Activated naive CD8-positive, alpha-beta T cell (primary cell): Measurements from ENCODE around the gene CRISPLD2.

Source experiments
- H3K27ac Mint-ChIP-seq: one replicate; pipeline ENCODE4 v1.8.0; 2021; ENCODE audit warnings: mixed read lengths
- H3K27me3 Mint-ChIP-seq: one replicate; pipeline ENCODE4 v1.8.0; 2021; ENCODE audit warnings: mixed read lengths
- H3K36me3 Mint-ChIP-seq: one replicate; pipeline ENCODE4 v1.8.0; 2021; ENCODE audit warnings: mixed read lengths
- H3K4me1 Mint-ChIP-seq: one replicate; pipeline ENCODE4 v1.8.0; 2021; ENCODE audit warnings: low read depth, mixed read lengths
- H3K4me3 Mint-ChIP-seq: one replicate; pipeline ENCODE4 v1.8.0; 2021; ENCODE audit warnings: mild to moderate bottlenecking, mixed read lengths
- H3K9me3 Mint-ChIP-seq: one replicate; pipeline ENCODE4 v1.8.0; 2021; ENCODE audit warnings: low read depth, mixed read lengths

The CRISPLD2 gene

DNA sequence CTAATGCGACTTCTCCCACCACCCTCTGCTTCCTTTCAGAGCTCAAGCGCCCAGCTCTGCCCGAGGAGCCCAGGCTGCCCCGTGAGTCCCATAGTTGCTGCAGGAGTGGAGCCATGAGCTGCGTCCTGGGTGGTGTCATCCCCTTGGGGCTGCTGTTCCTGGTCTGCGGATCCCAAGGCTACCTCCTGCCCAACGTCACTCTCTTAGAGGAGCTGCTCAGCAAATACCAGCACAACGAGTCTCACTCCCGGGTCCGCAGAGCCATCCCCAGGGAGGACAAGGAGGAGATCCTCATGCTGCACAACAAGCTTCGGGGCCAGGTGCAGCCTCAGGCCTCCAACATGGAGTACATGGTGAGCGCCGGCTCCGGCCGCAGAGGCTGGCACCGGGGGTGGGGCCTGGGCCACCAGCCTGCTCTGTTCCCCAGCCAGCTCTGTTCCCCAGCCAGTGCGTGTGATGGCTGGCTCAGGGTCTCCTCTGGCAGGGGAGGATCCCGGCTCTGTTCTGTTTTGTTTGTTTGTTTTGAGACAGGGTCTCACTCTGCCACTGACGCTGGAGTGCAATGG is 18.7 kb downstream of the CRISPLD2 start:
- no peak overlapping the region for H3K27ac Mint-ChIP-seq
- H3K4me3 Mint-ChIP-seq = no peak overlapping the region
- peaks cover 9% of the 10 kb centered on the region for H3K27me3 Mint-ChIP-seq
- H3K36me3 Mint-ChIP-seq = no peaks in the 10 kb centered on the region
- peaks cover 17% of the 10 kb centered on the region for H3K4me1 Mint-ChIP-seq
- no peaks in the 10 kb centered on the region for H3K9me3 Mint-ChIP-seq

DNA sequence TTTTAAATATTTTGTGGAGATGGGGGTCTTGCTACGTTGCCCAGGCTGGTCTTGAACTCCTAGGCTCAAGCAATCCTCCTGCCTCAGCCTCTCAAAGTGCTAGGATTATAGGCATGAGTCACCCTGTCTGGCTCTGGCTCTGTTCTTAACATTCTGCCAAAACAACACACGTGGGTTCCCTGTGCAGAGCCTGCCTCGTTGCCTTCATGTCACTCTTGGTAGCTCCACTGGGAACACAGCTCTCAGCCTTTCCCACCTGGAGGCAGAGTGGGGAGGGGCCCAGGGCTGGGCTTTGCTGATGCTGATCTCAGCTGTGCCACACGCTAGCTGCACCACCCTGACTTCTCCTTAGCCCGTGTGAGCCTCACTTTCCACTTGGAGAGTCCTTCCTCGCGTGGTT is 19.3 kb downstream of the CRISPLD2 start:
- peaks cover 23% of the 10 kb centered on the region for H3K4me1 Mint-ChIP-seq
- no peak overlapping the region for H3K4me3 Mint-ChIP-seq

DNA sequence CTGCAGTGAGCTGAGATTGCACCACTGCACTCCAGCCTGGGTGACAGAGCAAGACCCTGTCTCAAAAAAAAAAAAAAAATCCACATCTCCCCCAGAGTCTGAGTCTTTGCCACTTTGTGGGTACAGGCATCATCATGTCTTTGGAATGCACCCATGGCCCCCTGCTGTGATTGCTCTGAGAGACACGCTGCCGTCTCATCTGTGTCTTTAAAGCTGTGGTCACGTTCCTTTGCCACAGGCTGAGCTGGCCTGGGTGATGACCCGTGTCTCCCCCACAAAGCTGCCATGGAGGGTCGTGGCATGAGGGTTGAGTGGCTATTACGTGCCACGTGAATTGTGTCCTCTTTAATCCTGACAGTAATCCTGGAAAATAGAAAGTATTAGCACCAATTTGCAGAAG is 20.2 kb downstream of the CRISPLD2 start:
- Mint-ChIP-seq H3K36me3 (no peaks in the 10 kb centered on the region), H3K4me1 (peaks cover 24% of the 10 kb centered on the region), H3K9me3 (no peaks in the 10 kb centered on the region), H3K27ac (no peak overlapping the region), H3K27me3 (peaks cover 9% of the 10 kb centered on the region), H3K4me3 (no peak overlapping the region)

More for the DNA sequence above, 19.3 kb downstream of the CRISPLD2 start:
- Mint-ChIP-seq H3K36me3 (no peaks in the 10 kb centered on the region), H3K27ac (no peak overlapping the region), H3K27me3 (peaks cover 9% of the 10 kb centered on the region), H3K9me3 (no peaks in the 10 kb centered on the region)

DNA sequence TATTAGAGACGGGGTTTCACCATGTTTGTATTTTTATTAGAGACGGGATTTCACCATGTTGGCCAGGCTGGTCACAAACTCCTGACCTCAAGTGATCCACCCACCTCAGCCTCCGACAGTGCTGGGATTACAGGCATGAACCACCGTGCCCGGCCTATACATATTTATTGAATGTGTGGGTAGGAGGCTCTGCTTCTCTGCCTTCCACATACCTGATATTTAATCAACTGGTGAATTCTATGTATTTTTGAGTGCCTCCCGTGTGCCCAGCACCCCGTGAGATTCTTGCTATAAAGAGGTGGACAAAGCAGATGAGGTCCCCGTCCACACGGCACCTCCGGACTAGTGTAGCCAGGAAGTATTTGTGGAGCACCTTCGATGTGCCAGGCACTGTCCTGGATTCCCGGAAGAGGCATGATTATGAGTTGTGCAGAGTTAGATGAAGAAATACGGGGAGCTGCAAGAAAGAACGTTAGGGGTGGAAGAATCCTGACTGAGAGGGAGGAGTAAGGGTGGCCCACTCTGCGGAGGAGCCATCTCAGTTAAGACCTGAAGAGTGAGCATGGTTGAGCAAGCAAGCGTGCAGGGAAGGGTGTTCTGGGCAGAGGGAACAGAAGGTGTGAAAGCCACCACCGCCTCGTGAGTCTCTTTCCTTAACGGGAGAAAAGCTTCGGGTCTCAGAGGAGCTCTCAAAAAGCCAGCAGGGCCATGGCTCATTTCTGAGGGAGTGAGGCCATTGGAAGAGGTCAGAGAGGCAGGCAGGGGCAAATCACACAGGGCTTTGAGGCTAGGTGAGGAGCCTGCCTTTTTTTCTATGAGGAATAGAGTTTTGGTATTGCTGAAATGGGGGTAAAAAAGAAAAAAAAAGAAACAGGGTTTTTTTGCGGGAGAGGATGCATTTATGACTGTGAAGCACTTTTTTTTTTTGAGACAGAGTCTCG is 21.2 kb downstream of the CRISPLD2 start:
- Mint-ChIP-seq H3K27ac (no peak overlapping the region), H3K4me1 (peaks cover 24% of the 10 kb centered on the region), H3K4me3 (no peak overlapping the region), H3K27me3 (peaks cover 9% of the 10 kb centered on the region), H3K36me3 (no peaks in the 10 kb centered on the region), H3K9me3 (no peaks in the 10 kb centered on the region)

DNA sequence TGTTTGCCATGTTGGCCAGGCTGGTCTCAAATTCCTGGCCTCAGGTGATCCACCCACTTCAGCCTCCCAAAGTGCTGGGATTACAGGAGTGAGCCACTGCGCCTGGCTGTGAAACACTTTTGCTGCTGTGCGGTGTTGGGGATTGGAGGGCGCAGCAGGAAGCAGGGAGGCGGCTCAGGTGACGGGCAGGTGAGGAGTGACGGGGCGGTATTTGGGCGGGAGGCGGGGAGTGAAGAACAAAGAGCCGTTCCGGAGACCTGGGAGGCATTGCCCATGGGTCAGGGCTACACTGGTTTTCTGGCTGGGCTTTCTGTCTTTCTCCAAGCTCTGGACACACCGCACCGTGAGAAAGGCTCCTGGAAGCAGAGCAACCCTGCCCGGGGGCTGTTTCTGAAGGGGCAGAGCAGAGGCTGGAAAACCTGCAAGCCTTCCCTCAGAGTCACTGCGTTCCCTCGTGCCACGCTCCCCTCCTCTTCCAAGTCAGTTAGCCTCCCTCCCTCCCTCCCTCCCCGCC is 22.1 kb downstream of the CRISPLD2 start:
- Mint-ChIP-seq H3K36me3 (no peaks in the 10 kb centered on the region), H3K27me3 (peaks cover 9% of the 10 kb centered on the region), H3K4me1 (peaks cover 24% of the 10 kb centered on the region), H3K4me3 (peak overlapping the region; percentile 47), H3K27ac (no peak overlapping the region), H3K9me3 (no peaks in the 10 kb centered on the region)

DNA sequence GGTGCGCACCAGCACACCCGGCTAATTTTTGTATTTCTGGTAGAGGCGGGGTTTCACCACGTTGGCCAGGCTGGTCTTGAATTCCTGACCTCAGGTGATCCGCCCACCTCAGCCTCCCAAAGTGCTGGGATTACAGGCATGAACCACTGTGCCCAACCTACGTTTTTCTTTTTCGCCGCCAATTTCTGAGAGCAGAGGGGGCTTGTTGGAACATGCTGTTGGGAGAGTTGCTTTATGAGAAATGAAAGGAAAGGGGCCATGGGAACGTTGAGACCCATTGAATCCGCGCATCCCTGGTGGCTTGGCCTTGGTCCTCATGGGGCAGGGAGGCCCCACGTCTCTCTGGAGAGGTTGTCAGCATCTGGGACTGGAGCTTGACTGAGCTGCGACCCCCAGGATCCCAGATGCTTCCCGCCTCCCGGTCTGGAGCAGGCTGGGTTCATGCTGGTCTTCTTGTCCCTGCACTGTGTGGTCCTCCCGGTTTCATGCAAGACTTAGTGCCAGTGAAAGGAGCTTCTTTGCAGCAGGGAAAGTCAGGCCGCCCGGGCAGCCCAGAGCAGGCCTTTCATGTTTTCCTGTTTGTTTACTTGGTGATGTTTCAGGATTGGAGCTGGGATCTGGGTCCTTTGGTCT is 22.8 kb downstream of the CRISPLD2 start:
- H3K27me3 Mint-ChIP-seq = peaks cover 9% of the 10 kb centered on the region
- H3K36me3 Mint-ChIP-seq = no peaks in the 10 kb centered on the region
- H3K9me3 Mint-ChIP-seq = no peaks in the 10 kb centered on the region
- no peak overlapping the region for H3K27ac Mint-ChIP-seq
- peaks cover 24% of the 10 kb centered on the region for H3K4me1 Mint-ChIP-seq
- H3K4me3 Mint-ChIP-seq = peak overlapping the region; percentile 32

DNA sequence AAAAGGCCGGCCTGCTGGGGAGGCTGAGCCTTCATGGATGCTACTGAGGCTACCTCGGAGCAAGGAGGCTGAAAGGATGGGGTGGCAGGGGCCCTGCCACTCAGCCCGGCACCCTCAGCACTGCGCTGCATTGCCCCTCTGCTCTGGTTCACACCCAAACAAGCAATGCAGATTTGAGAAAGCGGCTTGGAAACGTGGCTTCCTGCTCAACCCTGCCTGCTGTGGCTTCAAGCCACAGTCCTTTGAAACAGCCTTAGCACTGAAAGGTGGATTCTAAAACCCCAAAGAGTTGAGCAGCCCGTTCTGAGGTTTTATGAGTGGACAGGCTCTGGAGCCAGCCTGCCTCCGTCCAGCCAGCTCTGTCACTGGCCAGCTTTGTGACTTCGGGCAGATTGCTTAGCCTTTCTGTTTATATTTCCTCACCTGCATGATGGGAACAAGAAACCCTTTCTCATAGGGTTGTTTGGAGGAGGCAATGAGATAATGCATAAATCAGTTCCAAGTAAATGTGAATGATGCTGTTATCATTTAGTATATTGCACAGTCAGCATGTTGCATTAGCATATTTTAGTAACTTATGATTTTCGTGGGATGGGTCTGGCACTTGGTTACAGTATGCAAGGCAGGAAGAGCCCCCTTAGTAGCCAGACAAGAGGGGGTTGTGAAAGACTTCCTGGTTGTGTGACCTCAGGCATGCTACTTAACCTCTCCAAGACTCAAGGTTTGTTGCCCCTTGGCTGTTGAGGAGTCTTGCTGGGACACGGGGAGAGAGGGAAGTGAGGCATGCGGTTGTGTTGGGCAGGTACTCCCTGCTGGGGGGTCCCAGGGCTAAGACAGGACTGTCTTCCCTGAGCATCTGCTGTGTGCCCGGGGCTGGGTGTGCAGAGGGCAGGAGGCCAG is 23.6 kb downstream of the CRISPLD2 start:
- peak overlapping the region; percentile 32 for H3K4me3 Mint-ChIP-seq
- no peaks in the 10 kb centered on the region for H3K9me3 Mint-ChIP-seq
- peaks cover 9% of the 10 kb centered on the region for H3K27me3 Mint-ChIP-seq
- peaks cover 24% of the 10 kb centered on the region for H3K4me1 Mint-ChIP-seq
- H3K27ac Mint-ChIP-seq = no peak overlapping the region
- no peaks in the 10 kb centered on the region for H3K36me3 Mint-ChIP-seq

DNA sequence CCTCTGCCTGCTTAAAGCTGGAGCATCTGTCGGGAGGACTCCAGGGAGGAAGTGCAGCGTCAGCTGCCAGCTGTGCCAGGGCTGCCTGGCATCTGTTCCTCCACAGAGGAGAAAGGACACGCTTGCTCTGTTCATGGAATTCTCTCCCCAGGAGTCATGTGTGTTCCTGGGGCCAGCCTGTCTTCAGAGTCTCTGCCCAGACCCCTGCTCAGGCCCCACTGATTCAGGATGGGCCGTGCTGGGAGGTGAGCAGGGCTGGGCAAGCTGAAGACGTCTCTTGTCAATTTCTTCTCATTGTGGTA is 24.2 kb downstream of the CRISPLD2 start:
- H3K4me3 Mint-ChIP-seq = no peak overlapping the region
- H3K4me1 Mint-ChIP-seq = peaks cover 24% of the 10 kb centered on the region
- H3K36me3 Mint-ChIP-seq = no peaks in the 10 kb centered on the region
- peaks cover 9% of the 10 kb centered on the region for H3K27me3 Mint-ChIP-seq
- H3K9me3 Mint-ChIP-seq = no peaks in the 10 kb centered on the region
- H3K27ac Mint-ChIP-seq = no peak overlapping the region

DNA sequence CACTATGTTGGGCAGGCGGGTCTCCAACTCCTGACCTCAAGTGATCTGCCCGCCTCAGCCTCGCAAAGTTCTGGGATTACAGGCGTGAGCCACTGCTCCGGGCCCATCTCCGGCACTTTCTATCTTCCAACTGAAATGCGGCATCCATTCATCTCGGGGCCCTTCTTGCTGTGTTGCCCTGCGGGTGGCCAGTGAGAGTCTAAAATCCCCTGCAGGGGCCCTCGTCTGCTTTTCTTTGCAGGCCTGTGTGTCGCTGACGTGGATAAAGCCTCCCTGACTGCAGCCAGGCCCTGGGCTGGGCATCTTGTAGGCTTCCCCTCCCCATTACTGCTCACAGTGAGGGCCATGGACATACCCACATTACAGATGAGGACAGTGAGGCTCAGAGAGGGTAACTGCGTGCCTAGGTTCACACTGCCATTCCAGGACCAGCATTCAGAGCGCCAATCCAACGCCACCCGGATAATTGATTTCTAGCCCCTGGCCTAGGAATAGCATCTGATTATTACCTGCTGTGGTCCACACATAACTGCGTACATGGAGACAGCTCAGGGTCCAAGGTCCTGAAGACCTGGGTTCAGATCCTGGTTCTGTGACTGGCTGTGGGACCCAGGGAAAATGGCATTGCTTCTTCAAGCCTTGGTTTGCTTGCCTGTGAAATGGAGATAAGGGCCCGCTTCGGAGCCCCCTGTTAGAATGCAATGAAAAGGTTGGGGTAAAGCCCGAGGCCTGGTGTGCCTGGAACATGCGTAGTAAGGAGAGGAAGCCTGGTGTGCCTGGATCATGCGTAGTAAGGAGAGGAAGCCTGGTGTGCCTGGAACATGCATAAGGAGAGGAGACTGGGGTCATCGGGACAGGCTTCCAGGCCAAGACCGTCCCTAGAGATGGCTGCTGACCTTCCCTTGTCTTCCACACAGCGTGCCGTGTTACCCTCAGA is 25.0 kb downstream of the CRISPLD2 start:
- no peak overlapping the region for H3K27ac Mint-ChIP-seq
- no peak overlapping the region for H3K4me3 Mint-ChIP-seq
- no peaks in the 10 kb centered on the region for H3K9me3 Mint-ChIP-seq
- peaks cover 9% of the 10 kb centered on the region for H3K27me3 Mint-ChIP-seq
- H3K36me3 Mint-ChIP-seq = no peaks in the 10 kb centered on the region
- H3K4me1 Mint-ChIP-seq = peaks cover 24% of the 10 kb centered on the region

DNA sequence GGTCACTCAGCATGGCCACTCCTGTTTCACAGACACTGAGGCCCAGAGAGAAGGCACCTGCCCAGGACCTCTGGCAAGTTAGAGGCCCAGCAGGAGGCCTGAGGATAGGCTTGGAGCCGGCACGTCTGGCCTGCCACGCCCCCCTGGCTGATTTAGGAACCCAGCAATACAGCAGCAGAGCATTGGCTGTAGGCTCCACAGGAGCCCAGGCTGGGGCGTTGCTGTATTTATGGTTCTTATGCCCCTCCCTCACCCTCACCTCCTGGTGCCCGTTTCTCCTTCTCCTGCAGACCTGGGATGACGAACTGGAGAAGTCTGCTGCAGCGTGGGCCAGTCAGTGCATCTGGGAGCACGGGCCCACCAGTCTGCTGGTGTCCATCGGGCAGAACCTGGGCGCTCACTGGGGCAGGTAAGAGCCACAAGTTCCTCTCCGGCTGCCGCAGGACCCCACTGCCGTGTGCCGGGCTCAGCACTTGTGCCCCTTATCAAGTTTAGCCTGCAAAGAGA is 25.8 kb downstream of the CRISPLD2 start:
- Mint-ChIP-seq H3K4me3 (no peak overlapping the region), H3K27me3 (peaks cover 8% of the 10 kb centered on the region), H3K4me1 (peaks cover 24% of the 10 kb centered on the region), H3K36me3 (no peaks in the 10 kb centered on the region), H3K9me3 (no peaks in the 10 kb centered on the region), H3K27ac (no peak overlapping the region)

DNA sequence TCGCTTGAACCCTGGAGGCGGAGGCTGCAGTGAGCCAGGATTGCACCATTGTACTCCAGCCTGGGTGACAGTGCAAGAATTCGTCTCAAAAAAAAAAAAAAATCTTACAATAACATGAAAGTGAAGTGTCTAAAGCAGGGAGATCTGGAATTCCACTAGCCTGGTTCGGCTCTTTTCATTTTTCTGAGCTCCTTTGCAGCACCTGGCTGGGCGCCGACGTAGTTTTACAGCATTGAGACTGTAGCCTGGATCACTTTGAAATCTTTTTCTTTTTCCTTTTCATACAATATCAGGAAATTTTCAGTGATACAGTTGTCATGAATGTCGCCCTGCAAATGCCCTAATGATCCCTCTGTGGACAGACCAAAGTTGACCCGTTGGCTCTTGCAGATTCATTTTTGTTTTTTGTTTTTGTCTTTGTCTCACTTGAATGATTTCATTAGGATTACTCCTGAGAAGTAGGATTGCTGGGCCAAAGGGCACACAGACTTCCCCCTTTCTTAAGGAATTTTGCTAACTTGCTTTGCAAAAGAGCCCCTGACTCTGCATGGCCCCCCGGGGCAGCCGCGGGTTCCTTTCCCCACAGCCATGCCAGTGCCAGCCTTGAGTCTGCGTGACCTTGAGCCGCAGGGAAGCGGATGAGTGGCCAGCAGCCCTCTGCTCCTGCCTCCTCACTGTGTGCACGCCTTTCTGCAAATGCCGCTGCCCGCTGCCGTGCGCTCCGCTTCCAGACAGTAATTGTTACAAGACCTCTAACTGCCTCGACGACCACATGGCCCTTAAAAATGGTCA is 28.0 kb downstream of the CRISPLD2 start:
- no peaks in the 10 kb centered on the region for H3K9me3 Mint-ChIP-seq
- no peak overlapping the region for H3K4me3 Mint-ChIP-seq
- H3K36me3 Mint-ChIP-seq = no peaks in the 10 kb centered on the region
- peaks cover 14% of the 10 kb centered on the region for H3K4me1 Mint-ChIP-seq
- H3K27ac Mint-ChIP-seq = no peak overlapping the region
- H3K27me3 Mint-ChIP-seq = peaks cover 10% of the 10 kb centered on the region

DNA sequence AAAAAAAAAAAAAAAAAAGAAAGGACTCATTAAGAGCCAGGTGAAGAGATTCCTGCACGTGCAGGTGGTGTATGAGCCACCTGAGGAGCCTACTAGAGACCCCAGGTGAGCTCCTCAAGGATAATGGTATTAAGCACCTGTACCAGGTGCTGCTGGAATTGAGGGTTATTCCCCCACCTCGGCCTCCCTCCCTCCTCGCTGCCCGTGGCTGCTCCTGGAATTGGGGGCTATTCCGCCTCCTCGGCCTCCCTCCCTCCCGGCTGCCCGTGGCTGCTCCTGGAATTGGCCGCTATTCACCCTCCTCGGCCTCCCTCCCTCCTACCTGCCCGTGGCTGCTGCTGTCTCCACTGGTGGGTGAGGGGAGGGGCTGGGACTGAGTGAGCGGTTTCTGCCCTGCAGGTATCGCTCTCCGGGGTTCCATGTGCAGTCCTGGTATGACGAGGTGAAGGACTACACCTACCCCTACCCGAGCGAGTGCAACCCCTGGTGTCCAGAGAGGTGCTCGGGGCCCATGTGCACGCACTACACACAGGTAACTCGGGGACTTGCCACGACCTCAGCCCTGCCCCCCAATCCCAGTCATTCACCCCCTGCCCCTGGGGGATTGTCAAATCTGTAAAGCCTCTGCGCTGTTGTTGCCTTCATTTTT is 29.3 kb downstream of the CRISPLD2 start:
- no peak overlapping the region for H3K4me3 Mint-ChIP-seq
- no peak overlapping the region for H3K27ac Mint-ChIP-seq
- H3K27me3 Mint-ChIP-seq = peaks cover 8% of the 10 kb centered on the region
- peaks cover under 1% of the 10 kb centered on the region for H3K4me1 Mint-ChIP-seq
- H3K36me3 Mint-ChIP-seq = no peaks in the 10 kb centered on the region
- H3K9me3 Mint-ChIP-seq = no peaks in the 10 kb centered on the region

DNA sequence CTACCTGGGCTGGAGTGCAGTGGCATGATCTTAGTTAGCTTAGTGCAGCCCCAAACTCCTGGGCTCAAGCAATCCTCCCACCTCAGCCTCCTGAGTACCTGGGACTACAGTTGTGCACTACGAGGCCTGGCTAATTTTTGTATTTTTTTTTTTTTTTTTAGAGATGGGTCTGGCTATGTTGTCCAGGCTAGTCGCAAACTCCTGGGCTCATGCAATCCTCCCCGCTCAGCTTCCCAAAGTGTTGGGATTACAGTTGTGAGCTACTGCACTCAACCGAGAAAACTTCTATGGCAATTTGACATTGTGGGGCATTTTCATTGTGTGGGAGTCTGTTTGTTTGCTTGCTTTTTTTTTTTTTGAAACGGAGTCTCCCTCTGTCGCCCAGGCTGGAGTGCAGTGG is 30.0 kb downstream of the CRISPLD2 start:
- Mint-ChIP-seq H3K4me1 (no peaks in the 10 kb centered on the region), H3K9me3 (no peaks in the 10 kb centered on the region), H3K27me3 (peaks cover 8% of the 10 kb centered on the region), H3K27ac (no peak overlapping the region), H3K36me3 (no peaks in the 10 kb centered on the region), H3K4me3 (no peak overlapping the region)
